Thymus (tissue), 11 donors: ENCODE data around the gene TMCO4. TPM values are rescaled to one million over a fixed set of nuclear protein-coding genes. Genes with fewer than 3 reads are reported as not detected.

Source experiments
- DNase-seq, 9 donors: peaks; one replicate each; pipeline ENCODE4 v3.0.0-alpha.2; 2013; ENCODE audit warnings: low spot score in 9 of 9, low read depth in 6 of 9, missing footprints in 1 of 9
- H3K27ac ChIP-seq, 2 donors: one replicate each; pipeline ENCODE4 v1.5.1; 2013; ENCODE audit warnings: control low read depth in 1 of 2, low read depth in 1 of 2, low read length in 1 of 2, mild to moderate bottlenecking in 1 of 2, moderate library complexity in 1 of 2
- H3K27me3 ChIP-seq, 2 donors: one replicate each; pipeline ENCODE4 v1.5.1; 2013; ENCODE audit warnings: low read length in 1 of 2; ENCODE audit not compliant: control insufficient read depth in 2 of 2, insufficient read depth in 1 of 2
- H3K36me3 ChIP-seq, 2 donors: one replicate each; pipeline ENCODE4 v1.5.1; 2013; ENCODE audit warnings: low read length in 1 of 2, mild to moderate bottlenecking in 1 of 2, moderate library complexity in 1 of 2; ENCODE audit not compliant: control insufficient read depth in 2 of 2, insufficient read depth in 2 of 2
- H3K4me1 ChIP-seq, 2 donors: one replicate each; pipeline ENCODE4 v1.5.1; 2013; ENCODE audit warnings: low read length in 2 of 2; ENCODE audit not compliant: control insufficient read depth in 2 of 2, insufficient read depth in 2 of 2
- H3K4me3 ChIP-seq, 2 donors: one replicate each; pipeline ENCODE4 v1.5.1; 2013; ENCODE audit warnings: low read length in 2 of 2, control low read depth in 1 of 2, mild to moderate bottlenecking in 1 of 2
- H3K9me3 ChIP-seq, 2 donors: one replicate each; pipeline ENCODE4 v1.5.1; 2013; ENCODE audit warnings: low read length in 1 of 2, mild to moderate bottlenecking in 1 of 2; ENCODE audit not compliant: control insufficient read depth in 2 of 2, insufficient read depth in 1 of 2
- WGBS: extraction: QIAGEN DNeasy Blood & Tissue Kit; methylation state at CpG from one replicate; pipeline ENCODE4 v1.1.7; 2013; 5-methylcytosine and 5-hydroxymethylcytosine counted together
- polyA plus RNA-seq: library from polyadenylated mRNA; stranded (reverse); fragments of 200-250 nt; gene quantifications from one replicate; pipeline ENCODE4 v1.2.3, GENCODE V29; 2013
- total RNA-seq: library from RNA; stranded (reverse); fragments of 120-200 nt; gene quantifications from one replicate; pipeline ENCODE4 v1.2.4, GENCODE V29; 2013
- donor health status: healthy.

The TMCO4 gene
- total and polyA plus RNA-seq, 2 donors = 6.0 to 11.5 TPM

- no peaks in the 10 kb centered on the region for H3K27me3 ChIP-seq
- no peaks in the 10 kb centered on the region for H3K4me1 ChIP-seq
- H3K4me3 ChIP-seq = no peak overlapping the region
- 97% methylated on average over 9 of the region's 9 CpGs for WGBS
- no peak for DNase-seq
- no peak overlapping the region for H3K27ac ChIP-seq
- H3K36me3 ChIP-seq = no peaks in the 10 kb centered on the region
- no peaks in the 10 kb centered on the region for H3K9me3 ChIP-seq
Observed at GRCh38 chr1:19725606-19726005, 74.1 kb downstream of the TMCO4 start.

- Histone ChIP-seq H3K9me3 (no peaks in the 10 kb centered on the region), H3K4me3 (no peak overlapping the region), H3K27ac (no peak overlapping the region), H3K4me1 (no peaks in the 10 kb centered on the region), H3K27me3 (no peaks in the 10 kb centered on the region), H3K36me3 (no peaks in the 10 kb centered on the region)
- DNase-seq = no peak
- WGBS = 97% methylated on average over 4 of the region's 4 CpGs
Observed at GRCh38 chr1:19723874-19724273, 75.8 kb downstream of the TMCO4 start.

- H3K27me3 ChIP-seq = no peaks in the 10 kb centered on the region
- peak overlapping the region in 1 of 2 donors; percentile 43 for H3K27ac ChIP-seq
- H3K9me3 ChIP-seq = no peaks in the 10 kb centered on the region
- no peaks in the 10 kb centered on the region for H3K36me3 ChIP-seq
- DNase-seq = no peak
- H3K4me1 ChIP-seq = no peaks in the 10 kb centered on the region
- WGBS = 93% methylated on average over 4 of the region's 4 CpGs
- H3K4me3 ChIP-seq = no peak overlapping the region
Observed at GRCh38 chr1:19720973-19721372, 78.7 kb downstream of the TMCO4 start.

- Histone ChIP-seq H3K36me3 (no peaks in the 10 kb centered on the region), H3K27ac (no peak overlapping the region), H3K4me3 (no peak overlapping the region), H3K9me3 (no peaks in the 10 kb centered on the region), H3K27me3 (no peaks in the 10 kb centered on the region), H3K4me1 (no peaks in the 10 kb centered on the region)
- DNase-seq = no peak
- 98% methylated on average over 4 of the region's 4 CpGs for WGBS
Observed at GRCh38 chr1:19720174-19720573, 79.5 kb downstream of the TMCO4 start.

DNA sequence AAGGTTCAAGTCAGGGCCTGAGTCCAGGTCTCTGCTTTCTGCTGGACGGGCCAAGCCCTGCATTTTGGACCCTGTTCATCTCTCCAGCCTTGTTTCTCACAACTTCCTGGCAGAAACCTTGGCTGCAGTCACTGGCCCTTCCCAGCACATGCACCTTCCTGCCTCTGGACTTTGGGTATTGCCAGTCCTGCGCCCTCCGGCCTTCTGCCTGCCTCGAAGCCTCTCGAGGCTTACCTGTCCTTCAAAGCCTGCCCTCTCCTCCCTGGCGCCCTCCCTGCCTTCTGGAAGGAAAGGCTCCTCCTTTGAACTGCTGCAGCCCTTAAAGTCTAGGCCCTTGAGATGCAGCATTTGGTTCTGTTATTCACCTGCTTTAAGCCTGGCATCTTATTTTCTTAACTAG is 82.2 kb downstream of the TMCO4 start:
- Histone ChIP-seq H3K27me3 (no peaks in the 10 kb centered on the region), H3K27ac (no peak overlapping the region), H3K4me3 (no peak overlapping the region), H3K4me1 (no peaks in the 10 kb centered on the region), H3K9me3 (no peaks in the 10 kb centered on the region), H3K36me3 (no peaks in the 10 kb centered on the region)
- no peak for DNase-seq
- 97% methylated on average over 6 of the region's 6 CpGs for WGBS

- no peaks in the 10 kb centered on the region for H3K36me3 ChIP-seq
- no peaks in the 10 kb centered on the region for H3K4me1 ChIP-seq
- no peak overlapping the region for H3K27ac ChIP-seq
- no peaks in the 10 kb centered on the region for H3K9me3 ChIP-seq
- DNase-seq = peak; percentile 58 to 90 (median 78)
- 57% methylated on average over 12 of the region's 12 CpGs for whole genome bisulfite sequencing
- H3K4me3 ChIP-seq = no peak overlapping the region
- no peaks in the 10 kb centered on the region for H3K27me3 ChIP-seq
Observed at GRCh38 chr1:19715334-19716203, 84.1 kb downstream of the TMCO4 start.

- WGBS = 91% methylated on average over 4 of the region's 4 CpGs
- Histone ChIP-seq H3K27me3 (no peaks in the 10 kb centered on the region), H3K36me3 (no peaks in the 10 kb centered on the region), H3K9me3 (no peaks in the 10 kb centered on the region), H3K4me3 (no peak overlapping the region), H3K4me1 (no peaks in the 10 kb centered on the region), H3K27ac (no peak overlapping the region)
- no peak for DNase-seq
Observed at GRCh38 chr1:19712928-19713327, 86.8 kb downstream of the TMCO4 start.

DNA sequence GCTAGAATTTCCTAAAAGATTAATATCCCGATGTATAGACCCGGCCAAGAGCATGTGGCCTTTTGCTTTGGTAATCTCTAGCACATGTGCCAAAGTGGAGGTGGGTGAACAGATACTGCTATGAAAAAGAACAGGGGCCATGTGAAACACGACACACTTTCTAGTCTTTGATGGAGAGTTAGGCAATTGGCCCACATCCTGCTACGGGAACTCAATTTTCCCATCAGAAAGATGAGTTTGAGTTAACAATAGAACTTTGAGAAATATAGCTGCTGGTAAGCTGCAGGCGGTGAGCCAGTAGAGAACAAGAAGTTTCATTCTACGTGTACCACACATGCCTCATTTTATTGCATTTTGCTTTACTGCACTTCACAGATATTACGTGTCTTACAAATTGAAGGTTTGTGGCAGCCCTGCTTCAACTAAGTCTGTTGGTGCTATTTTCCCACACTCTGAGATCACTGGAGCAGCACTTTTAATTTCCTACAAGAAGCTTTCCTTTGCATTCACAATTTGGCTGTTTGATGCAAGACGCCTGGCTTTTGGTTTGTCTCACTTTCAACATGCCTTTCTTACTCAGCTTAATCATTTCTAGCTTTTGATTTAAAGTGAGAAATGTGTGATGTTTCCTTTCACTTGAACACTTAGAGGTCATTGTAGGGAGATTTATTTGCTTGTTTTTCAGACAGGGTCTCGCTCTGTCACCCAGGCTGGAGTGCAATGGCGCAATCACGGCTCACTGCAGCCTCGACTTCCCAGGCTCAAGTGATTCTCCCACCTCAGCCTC is 88.7 kb downstream of the TMCO4 start:
- Histone ChIP-seq H3K27ac (no peak overlapping the region), H3K36me3 (no peaks in the 10 kb centered on the region), H3K9me3 (no peaks in the 10 kb centered on the region), H3K4me3 (no peak overlapping the region), H3K4me1 (no peaks in the 10 kb centered on the region), H3K27me3 (no peaks in the 10 kb centered on the region)
- DNase-seq = no peak
- WGBS = 87% methylated on average over 12 of the region's 12 CpGs

- H3K9me3 ChIP-seq = no peaks in the 10 kb centered on the region
- WGBS = 96% methylated on average over 4 of the region's 4 CpGs
- no peak overlapping the region for H3K4me3 ChIP-seq
- DNase-seq = no peak
- no peaks in the 10 kb centered on the region for H3K27me3 ChIP-seq
- no peak overlapping the region for H3K27ac ChIP-seq
- no peaks in the 10 kb centered on the region for H3K36me3 ChIP-seq
- H3K4me1 ChIP-seq = no peaks in the 10 kb centered on the region
Observed at GRCh38 chr1:19709260-19709793, 90.4 kb downstream of the TMCO4 start.
